Liver (tissue), 9 donors: ENCODE results near the gene MLLT3. TPM values are rescaled to one million over a fixed set of nuclear protein-coding genes. Genes with fewer than 3 reads are reported as not detected.

Source experiments
- DNase-seq: peaks from one replicate; pipeline ENCODE4 v3.0.0-alpha.2; 2017; ENCODE audit warnings: low spot score
- H3K27ac ChIP-seq, 2 donors: one replicate each; pipeline ENCODE4 v1.7.0; 2013; ENCODE audit warnings: inconsistent platforms in 2 of 2, low read length in 2 of 2, control low read depth in 1 of 2, low read depth in 1 of 2, mild to moderate bottlenecking in 1 of 2
- H3K27me3 ChIP-seq, 4 donors: one replicate each; pipeline versions ENCODE4 v1.6.1 to v1.7.0; 2013; ENCODE audit warnings: low read length in 3 of 4, inconsistent platforms in 1 of 4, mild to moderate bottlenecking in 1 of 4, moderate library complexity in 1 of 4; ENCODE audit not compliant: control insufficient read depth in 4 of 4, insufficient read depth in 4 of 4
- H3K36me3 ChIP-seq, 4 donors: one replicate each; pipeline versions ENCODE4 v1.6.1 to v1.7.0; 2013; ENCODE audit warnings: low read length in 3 of 4, mild to moderate bottlenecking in 3 of 4, low read depth in 1 of 4, moderate library complexity in 1 of 4; ENCODE audit not compliant: control insufficient read depth in 4 of 4, insufficient read depth in 3 of 4
- H3K4me1 ChIP-seq, 4 donors: one replicate each; pipeline versions ENCODE4 v1.6.1 to v1.7.0; 2013; ENCODE audit warnings: low read length in 3 of 4, mild to moderate bottlenecking in 3 of 4, moderate library complexity in 1 of 4; ENCODE audit not compliant: control insufficient read depth in 4 of 4, insufficient read depth in 4 of 4
- H3K4me3 ChIP-seq, 3 donors: one replicate each; pipeline versions ENCODE4 v1.6.1 to v1.7.0; 2013; ENCODE audit warnings: low read length in 3 of 3, control low read depth in 1 of 3, low read depth in 1 of 3, mild to moderate bottlenecking in 1 of 3
- H3K9ac ChIP-seq, 2 donors: one replicate each; pipeline ENCODE4 v1.7.0; 2013; ENCODE audit warnings: low read length in 2 of 2, mild to moderate bottlenecking in 2 of 2, moderate library complexity in 2 of 2, control low read depth in 1 of 2, low read depth in 1 of 2
- H3K9me3 ChIP-seq, 4 donors: one replicate each; pipeline versions ENCODE4 v1.6.1 to v1.7.0; 2013; ENCODE audit warnings: low read length in 3 of 4; ENCODE audit not compliant: control insufficient read depth in 4 of 4
- EGR1 ChIP-seq, 2 donors: IDR thresholded peaks; 2 replicates each; pipeline ENCODE4 v1.6.1; 2016 to 2018; ENCODE audit warnings: antibody characterized with exemption in 2 of 2, low read depth in 2 of 2
- FOXA1 ChIP-seq: IDR thresholded peaks from 2 replicates; pipeline ENCODE4 v1.6.1; 2016; ENCODE audit warnings: antibody characterized with exemption
- FOXA2 ChIP-seq: IDR thresholded peaks from 2 replicates; pipeline ENCODE4 v1.6.1; 2016; ENCODE audit warnings: antibody characterized with exemption
- GABPA ChIP-seq, 2 donors: IDR thresholded peaks in 1 of 2; conservative IDR thresholded peaks in 1 of 2; 2 replicates each; pipeline ENCODE4 v1.6.1; 2016; ENCODE audit warnings: antibody characterized with exemption in 2 of 2, mild to moderate bottlenecking in 1 of 2, moderate library complexity in 1 of 2
- HNF4A ChIP-seq, 2 donors: conservative IDR thresholded peaks; 2 replicates each; pipeline ENCODE4 v1.6.1; 2016; ENCODE audit warnings: antibody characterized with exemption in 2 of 2, mild to moderate bottlenecking in 2 of 2
- HNF4G ChIP-seq: IDR thresholded peaks from 2 replicates; pipeline ENCODE4 v1.6.1; 2016; ENCODE audit warnings: antibody characterized with exemption
- JUND ChIP-seq, 2 donors: IDR thresholded peaks; 2 replicates each; pipeline ENCODE4 v1.6.1; 2016; ENCODE audit warnings: antibody characterized with exemption in 2 of 2
- MAX ChIP-seq: IDR thresholded peaks from 2 replicates; pipeline ENCODE4 v1.6.1; 2016; ENCODE audit warnings: antibody characterized with exemption
- RAD21 ChIP-seq, 2 donors: IDR thresholded peaks; 2 replicates each; pipeline ENCODE4 v1.6.1; 2016; ENCODE audit warnings: antibody characterized with exemption in 2 of 2, mild to moderate bottlenecking in 2 of 2
- REST ChIP-seq: IDR thresholded peaks from 2 replicates; pipeline ENCODE4 v1.6.1; 2016; ENCODE audit warnings: antibody characterized with exemption, mild to moderate bottlenecking
- RXRA ChIP-seq, 2 donors: IDR thresholded peaks; 2 replicates each; pipeline ENCODE4 v1.6.1; 2017 to 2018; ENCODE audit warnings: antibody characterized with exemption in 2 of 2, mild to moderate bottlenecking in 1 of 2
- SP1 ChIP-seq: IDR thresholded peaks from 2 replicates; pipeline ENCODE4 v1.6.1; 2018; ENCODE audit warnings: antibody characterized with exemption, mild to moderate bottlenecking
- TAF1 ChIP-seq: conservative IDR thresholded peaks from 2 replicates; pipeline ENCODE4 v1.6.1; 2016; ENCODE audit warnings: antibody characterized with exemption, mild to moderate bottlenecking
- YY1 ChIP-seq: IDR thresholded peaks from 2 replicates; pipeline ENCODE4 v1.6.1; 2016; ENCODE audit warnings: antibody characterized with exemption, mild to moderate bottlenecking
- WGBS: extraction: QIAGEN DNeasy Blood & Tissue Kit; methylation state at CpG from one replicate; pipeline ENCODE4 v1.1.7; 2013; 5-methylcytosine and 5-hydroxymethylcytosine counted together
- polyA plus RNA-seq, 2 donors: library from polyadenylated mRNA; stranded (reverse) in 1 of 2; unstranded in 1 of 2; fragments of 200-250 nt in 1 of 2; fragments of >200 nt in 1 of 2; fragmentation: Nextera tagmentation in 1 of 2; extraction: Ambion mirVana in 1 of 2; gene quantifications; one replicate each; pipeline versions ENCODE4 v1.2.1 to v1.2.3, GENCODE V29; 2013 to 2015
- total RNA-seq, 2 donors: library from RNA; depleted of rRNA; stranded (reverse); fragments of >200 nt; gene quantifications; one replicate each; pipeline ENCODE4 v1.2.3, GENCODE V29; 2014
- TF ChIP-seq, protein P1 (sequence below): IDR thresholded peaks from 2 replicates; pipeline ENCODE4 v1.6.1; 2016; ENCODE audit warnings: antibody characterized with exemption
- TF ChIP-seq, protein P2 (sequence below): IDR thresholded peaks from 2 replicates; pipeline ENCODE4 v1.6.1; 2016; ENCODE audit warnings: antibody characterized with exemption
- TF ChIP-seq, protein P3 (sequence below): fragments of 150-350 bp; IDR thresholded peaks from 2 replicates; pipeline ENCODE4 v1.5.1; 2017; ENCODE audit warnings: improper control_type of control experiment, low read depth, low read length; ENCODE audit not compliant: missing input control
- donor health status: healthy.
- donor health status: healthy.
- donor health status: healthy.
- donor health status: healthy.
- donor health status: healthy.

Gene MLLT3
- total and polyA plus RNA-seq, 4 donors = 0.79 to 25.5 (median 1.3) TPM

GRCh38 chr9:20663133-20663532 lies 40.8 kb upstream of the MLLT3 start:
- H3K9ac ChIP-seq = no peak overlapping the region
- 94% methylated on average over 2 of the region's 2 CpGs for WGBS
- DNase-seq = no peak
- H3K27ac ChIP-seq = no peak overlapping the region
- H3K27me3 ChIP-seq = no peaks in the 10 kb centered on the region
- no peak overlapping the region for H3K4me3 ChIP-seq
- H3K36me3 ChIP-seq = no peaks in the 10 kb centered on the region
- no peaks in the 10 kb centered on the region for H3K4me1 ChIP-seq
- TF ChIP-seq YY1 (no peak), HNF4G (no peak)
- TF ChIP-seq, protein P1, sequence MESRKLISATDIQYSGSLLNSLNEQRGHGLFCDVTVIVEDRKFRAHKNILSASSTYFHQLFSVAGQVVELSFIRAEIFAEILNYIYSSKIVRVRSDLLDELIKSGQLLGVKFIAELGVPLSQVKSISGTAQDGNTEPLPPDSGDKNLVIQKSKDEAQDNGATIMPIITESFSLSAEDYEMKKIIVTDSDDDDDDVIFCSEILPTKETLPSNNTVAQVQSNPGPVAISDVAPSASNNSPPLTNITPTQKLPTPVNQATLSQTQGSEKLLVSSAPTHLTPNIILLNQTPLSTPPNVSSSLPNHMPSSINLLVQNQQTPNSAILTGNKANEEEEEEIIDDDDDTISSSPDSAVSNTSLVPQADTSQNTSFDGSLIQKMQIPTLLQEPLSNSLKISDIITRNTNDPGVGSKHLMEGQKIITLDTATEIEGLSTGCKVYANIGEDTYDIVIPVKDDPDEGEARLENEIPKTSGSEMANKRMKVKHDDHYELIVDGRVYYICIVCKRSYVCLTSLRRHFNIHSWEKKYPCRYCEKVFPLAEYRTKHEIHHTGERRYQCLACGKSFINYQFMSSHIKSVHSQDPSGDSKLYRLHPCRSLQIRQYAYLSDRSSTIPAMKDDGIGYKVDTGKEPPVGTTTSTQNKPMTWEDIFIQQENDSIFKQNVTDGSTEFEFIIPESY = no peak
- no peaks in the 10 kb centered on the region for H3K9me3 ChIP-seq

- Histone ChIP-seq H3K9ac (no peak overlapping the region), H3K27me3 (no peaks in the 10 kb centered on the region), H3K36me3 (no peaks in the 10 kb centered on the region), H3K4me1 (no peaks in the 10 kb centered on the region), H3K9me3 (no peaks in the 10 kb centered on the region), H3K27ac (no peak overlapping the region), H3K4me3 (no peak overlapping the region)
- DNase-seq = no peak
- no peak for TF ChIP-seq JUND (IDR thresholded peaks at IDR 0.05)
- TF ChIP-seq FOXA1 = no peak
- TF ChIP-seq, protein P2, sequence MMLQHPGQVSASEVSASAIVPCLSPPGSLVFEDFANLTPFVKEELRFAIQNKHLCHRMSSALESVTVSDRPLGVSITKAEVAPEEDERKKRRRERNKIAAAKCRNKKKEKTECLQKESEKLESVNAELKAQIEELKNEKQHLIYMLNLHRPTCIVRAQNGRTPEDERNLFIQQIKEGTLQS = no peak
- no peak for TF ChIP-seq MAX
- no peak for TF ChIP-seq FOXA2
- TF ChIP-seq, protein P1 = no peak
- TF ChIP-seq HNF4A (conservative IDR thresholded peaks at IDR 0.05) = no peak
- no peak for TF ChIP-seq HNF4G
- no peak for TF ChIP-seq REST
- TF ChIP-seq GABPA (IDR thresholded peaks at IDR 0.05 in 1 of 2, conservative IDR thresholded peaks at IDR 0.05 in 1 of 2) = no peak
- TF ChIP-seq TAF1 = no peak
- TF ChIP-seq EGR1 (IDR thresholded peaks at IDR 0.05; ENCODE audit: low read depth in 2 of 2) = no peak
- no peak for TF ChIP-seq RAD21 (IDR thresholded peaks at IDR 0.05)
- TF ChIP-seq, protein P3, sequence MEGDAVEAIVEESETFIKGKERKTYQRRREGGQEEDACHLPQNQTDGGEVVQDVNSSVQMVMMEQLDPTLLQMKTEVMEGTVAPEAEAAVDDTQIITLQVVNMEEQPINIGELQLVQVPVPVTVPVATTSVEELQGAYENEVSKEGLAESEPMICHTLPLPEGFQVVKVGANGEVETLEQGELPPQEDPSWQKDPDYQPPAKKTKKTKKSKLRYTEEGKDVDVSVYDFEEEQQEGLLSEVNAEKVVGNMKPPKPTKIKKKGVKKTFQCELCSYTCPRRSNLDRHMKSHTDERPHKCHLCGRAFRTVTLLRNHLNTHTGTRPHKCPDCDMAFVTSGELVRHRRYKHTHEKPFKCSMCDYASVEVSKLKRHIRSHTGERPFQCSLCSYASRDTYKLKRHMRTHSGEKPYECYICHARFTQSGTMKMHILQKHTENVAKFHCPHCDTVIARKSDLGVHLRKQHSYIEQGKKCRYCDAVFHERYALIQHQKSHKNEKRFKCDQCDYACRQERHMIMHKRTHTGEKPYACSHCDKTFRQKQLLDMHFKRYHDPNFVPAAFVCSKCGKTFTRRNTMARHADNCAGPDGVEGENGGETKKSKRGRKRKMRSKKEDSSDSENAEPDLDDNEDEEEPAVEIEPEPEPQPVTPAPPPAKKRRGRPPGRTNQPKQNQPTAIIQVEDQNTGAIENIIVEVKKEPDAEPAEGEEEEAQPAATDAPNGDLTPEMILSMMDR = no peak
- TF ChIP-seq RXRA (IDR thresholded peaks at IDR 0.05) = no peak
- TF ChIP-seq YY1 = no peak
- no peak for TF ChIP-seq SP1
- WGBS = 71% methylated on average over 3 of the region's 3 CpGs
Observed at GRCh38 chr9:20662156-20662555, 39.9 kb upstream of the MLLT3 start.
